ENCODE measurements around the gene TUBB4A.
A peak's percentile ranks its signal among the peaks of the same experiment; 100 is the strongest.
"Not testable (repeated sequence)": the region's sequence is repeated elsewhere in the genome, so short reads cannot be mapped to it uniquely, and the experiment has no call there.

TUBB4A gene

DNA sequence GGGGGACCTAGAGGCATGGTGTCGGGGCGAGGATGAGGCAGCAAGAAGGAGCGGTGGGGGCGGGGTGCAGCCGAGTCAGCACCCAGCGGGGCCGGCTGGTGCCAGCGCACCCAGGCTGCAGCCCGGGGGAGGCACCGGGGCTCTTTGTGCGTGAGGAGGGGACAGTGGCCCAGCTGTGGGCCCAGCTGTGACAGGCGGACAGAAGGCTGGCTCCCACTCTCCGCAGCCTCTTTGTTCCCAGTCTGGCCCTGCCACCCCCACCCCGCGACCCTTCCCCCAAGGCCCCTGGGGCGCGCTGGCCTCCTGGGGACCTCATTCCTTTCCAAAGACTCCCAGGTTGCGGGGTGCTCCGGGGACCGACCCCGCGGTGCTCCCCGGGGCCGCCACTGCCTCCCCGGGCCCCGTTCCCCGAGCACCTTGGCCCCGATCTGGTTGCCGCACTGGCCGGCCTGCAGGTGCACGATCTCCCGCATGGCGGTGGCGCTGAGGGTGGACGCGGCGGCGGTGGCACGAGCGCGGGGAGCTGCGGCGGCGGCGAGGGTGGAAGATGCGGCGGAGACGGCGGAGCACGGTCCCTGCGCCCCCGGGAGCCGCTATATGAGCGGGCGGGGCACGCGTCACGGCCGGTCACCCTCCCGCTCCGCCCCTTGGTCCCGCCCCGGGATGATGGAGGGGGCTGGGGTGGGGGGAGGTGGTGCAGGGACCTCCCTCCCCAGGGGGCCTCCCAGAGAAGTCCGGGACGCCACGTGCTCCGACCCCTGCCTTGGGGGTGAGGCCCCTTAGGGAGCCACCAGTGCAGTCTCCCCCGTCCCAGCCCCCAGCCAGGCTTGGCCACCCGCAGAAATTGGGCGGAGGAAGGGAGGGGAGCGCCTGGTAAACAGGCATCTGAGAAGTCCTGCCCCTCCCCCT is at the start of gene TUBB4A:
TUBB4A (minus strand) TSS at position 570 of the 909 bp plus-strand sequence; CDS start at position 473, 97 bp downstream.
- no peak for DNase-seq
- no peak for TF ChIP-seq POLR2A (IDR thresholded peaks at IDR 0.05; ENCODE audit: low read length)

GRCh38 chr19:6551091-6551490 is 49.0 kb upstream of the TUBB4A start:
- no peak for DNase-seq
- no peak for TF ChIP-seq POLR2A (IDR thresholded peaks at IDR 0.05; ENCODE audit: low read length)
- TF ChIP-seq GATA1 (IDR thresholded peaks at IDR 0.05; ENCODE audit: low read depth, low read length) = no peak

- not testable (repeated sequence) for DNase-seq
These were observed 48.6 kb upstream of the TUBB4A start for GRCh38 chr19:6550679-6551078.

- TF ChIP-seq GATA1 (IDR thresholded peaks at IDR 0.05; ENCODE audit: low read depth, low read length) = no peak
- TF ChIP-seq POLR2A (IDR thresholded peaks at IDR 0.05; ENCODE audit: low read length) = no peak
- no peak for DNase-seq
These were observed 41.8 kb upstream of the TUBB4A start for GRCh38 chr19:6543866-6544347.

DNA sequence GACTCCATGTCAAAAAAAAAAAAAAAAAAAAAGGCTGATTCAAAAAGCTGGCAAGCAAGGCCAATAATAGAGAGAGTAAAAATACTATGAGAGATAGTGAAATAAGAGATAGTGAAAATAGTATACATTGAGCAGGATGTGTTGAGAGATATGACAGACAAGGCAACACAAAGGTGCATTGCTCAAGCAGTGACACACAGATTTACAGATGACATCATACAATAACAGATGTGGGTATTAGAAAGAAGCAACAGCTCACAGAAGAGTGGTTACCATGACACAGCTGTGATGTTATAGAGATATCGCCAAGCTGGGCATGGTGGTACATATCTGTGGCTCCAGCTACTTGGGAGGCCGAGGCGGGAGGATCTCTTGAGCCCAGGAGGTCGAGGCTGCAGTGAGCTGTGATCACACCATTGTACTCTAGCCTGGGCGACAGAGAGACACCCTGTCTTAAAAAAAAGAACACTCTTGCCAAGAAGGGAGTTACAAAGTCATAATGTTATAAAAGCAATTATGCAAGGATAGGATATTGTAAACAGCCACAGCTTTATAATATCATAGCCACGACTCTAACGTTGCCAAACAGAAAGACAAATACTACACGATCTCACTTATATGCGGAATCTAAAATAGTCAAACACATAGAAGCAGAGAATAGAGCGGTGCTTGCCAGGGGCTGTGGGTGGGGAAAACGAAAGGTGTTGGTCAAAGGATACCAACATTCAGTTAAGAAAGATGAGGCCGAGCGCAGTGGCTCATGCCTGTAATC is 39.0 kb upstream of the TUBB4A start:
- TF ChIP-seq POLR2A (IDR thresholded peaks at IDR 0.05; ENCODE audit: low read length) (peak; percentile 37), GATA1 (IDR thresholded peaks at IDR 0.05; ENCODE audit: low read depth, low read length) (no peak)
- no peak for DNase-seq

- no peak for TF ChIP-seq POLR2A (IDR thresholded peaks at IDR 0.05; ENCODE audit: low read length)
- TF ChIP-seq GATA1 (IDR thresholded peaks at IDR 0.05; ENCODE audit: low read depth, low read length) = no peak
- no peak for DNase-seq
These were observed 37.4 kb upstream of the TUBB4A start for GRCh38 chr19:6539514-6539913.

DNA sequence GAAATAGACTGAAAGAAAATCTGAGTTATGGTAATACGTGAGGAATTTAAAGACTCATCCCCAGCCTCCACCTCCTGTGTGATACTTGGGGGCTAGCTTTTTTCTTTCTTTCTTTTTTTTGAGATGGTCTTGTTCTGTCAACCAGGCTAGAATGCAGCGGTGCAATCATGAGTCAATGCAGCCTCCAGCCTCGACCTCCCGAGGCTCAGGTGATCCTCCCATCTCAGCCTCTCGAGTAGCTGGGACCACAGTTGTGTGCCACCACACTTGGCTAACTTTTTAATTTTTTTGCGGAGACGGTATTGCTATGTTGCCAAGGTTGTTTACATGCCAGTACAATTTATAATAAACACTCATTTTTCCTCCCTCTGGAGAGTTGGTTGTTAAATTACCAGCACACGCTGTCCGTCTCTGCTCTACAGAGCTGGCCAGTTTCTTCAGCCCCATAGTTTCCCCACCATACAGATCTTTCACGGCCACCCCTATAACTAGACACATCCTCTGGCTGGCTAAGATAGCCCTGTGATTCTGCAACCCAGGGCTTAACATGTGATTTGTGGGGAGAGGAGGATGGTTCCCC is 33.5 kb upstream of the TUBB4A start:
- TF ChIP-seq GATA1 (IDR thresholded peaks at IDR 0.05; ENCODE audit: low read depth, low read length) (no peak), POLR2A (IDR thresholded peaks at IDR 0.05; ENCODE audit: low read length) (no peak)

GRCh38 chr19:6534451-6535093 is 32.5 kb upstream of the TUBB4A start:
- DNase-seq = no peak
- TF ChIP-seq GATA1 (IDR thresholded peaks at IDR 0.05; ENCODE audit: low read depth, low read length) = no peak
- no peak for TF ChIP-seq POLR2A (IDR thresholded peaks at IDR 0.05; ENCODE audit: low read length)

More for the DNA sequence above, 33.5 kb upstream of the TUBB4A start:
- DNase-seq = no peak

DNA sequence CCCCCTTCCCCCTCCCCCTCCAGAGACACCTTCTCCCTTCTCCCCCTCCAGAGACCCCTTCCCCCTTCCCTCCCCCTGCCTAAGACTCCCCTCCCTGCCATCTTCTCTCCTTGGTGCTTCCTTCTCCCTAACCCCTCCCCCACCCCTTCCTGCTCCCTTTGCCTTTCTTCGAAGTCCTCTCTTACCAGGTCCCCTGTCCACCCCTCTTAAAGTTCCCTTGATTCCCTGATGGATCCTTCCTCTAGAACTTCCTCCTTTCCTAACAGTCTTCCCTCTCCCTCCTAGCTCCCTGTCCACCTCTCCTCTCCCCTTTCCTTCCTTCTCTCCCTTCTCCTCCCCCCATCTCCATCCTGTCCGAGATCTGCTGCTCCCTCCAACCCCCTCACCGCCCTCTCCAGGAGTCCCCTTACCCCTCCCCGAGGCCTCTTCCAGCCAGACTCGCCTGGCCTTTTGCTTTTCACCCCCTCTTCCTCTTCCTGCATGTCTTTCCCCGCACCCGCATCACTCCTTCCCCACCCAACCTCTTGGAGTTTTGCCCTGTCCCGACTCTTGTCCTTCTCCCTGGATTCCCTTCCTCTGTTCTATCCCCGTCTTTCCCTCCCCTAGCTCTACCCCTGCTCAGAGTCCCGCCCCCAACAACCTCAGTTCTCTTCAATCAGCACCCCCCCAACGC is 31.8 kb upstream of the TUBB4A start:
- DNase-seq = no peak
- TF ChIP-seq GATA1 (IDR thresholded peaks at IDR 0.05; ENCODE audit: low read depth, low read length) (no peak), POLR2A (IDR thresholded peaks at IDR 0.05; ENCODE audit: low read length) (no peak)

DNA sequence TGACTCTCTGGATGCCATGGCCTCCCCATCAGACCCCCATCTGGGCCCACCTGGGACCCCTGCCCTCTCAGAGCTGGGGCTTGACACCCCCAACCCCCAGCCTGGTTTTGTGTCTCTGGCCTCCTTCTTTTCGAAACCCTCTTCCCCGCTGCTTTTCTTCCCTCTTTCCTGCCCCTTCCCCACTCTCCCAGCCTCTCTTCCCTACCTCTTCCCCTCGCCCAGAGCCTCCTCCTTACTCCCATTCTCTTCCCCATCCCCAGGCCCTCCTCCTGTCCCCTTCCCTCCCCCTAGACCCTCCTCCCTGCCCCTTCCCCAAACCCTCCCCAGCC is 30.9 kb upstream of the TUBB4A start:
- TF ChIP-seq GATA1 (IDR thresholded peaks at IDR 0.05; ENCODE audit: low read depth, low read length) (no peak), POLR2A (IDR thresholded peaks at IDR 0.05; ENCODE audit: low read length) (no peak)
- DNase-seq = no peak

GRCh38 chr19:6532244-6532999 is 30.3 kb upstream of the TUBB4A start:
- TF ChIP-seq GATA1 (IDR thresholded peaks at IDR 0.05; ENCODE audit: low read depth, low read length) (no peak), POLR2A (IDR thresholded peaks at IDR 0.05; ENCODE audit: low read length) (no peak)
- no peak for DNase-seq

DNA sequence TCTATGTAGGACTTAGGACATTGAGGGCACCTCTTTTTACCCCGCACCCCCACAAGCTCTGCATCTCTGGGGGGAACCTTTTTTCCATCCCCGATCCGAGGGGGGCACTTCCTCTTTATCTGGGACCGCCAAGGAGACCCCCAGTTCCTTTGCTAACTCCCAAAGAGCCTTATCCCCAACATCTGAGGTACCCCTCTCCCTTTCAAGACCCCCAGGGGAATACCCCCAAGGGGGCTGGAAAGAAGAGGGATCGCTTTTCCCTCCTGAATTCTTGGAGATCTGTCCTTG is 29.8 kb upstream of the TUBB4A start:
- no peak for TF ChIP-seq POLR2A (IDR thresholded peaks at IDR 0.05; ENCODE audit: low read length)
- TF ChIP-seq GATA1 (IDR thresholded peaks at IDR 0.05; ENCODE audit: low read depth, low read length) = no peak
- no peak for DNase-seq
